GM12878 (cell line): Measurements from ENCODE around the gene SIDT1. TPM values are rescaled to one million over a fixed set of nuclear protein-coding genes. Genes with fewer than 3 reads are reported as not detected.

ENCODE experiments used
- ATAC-seq: fragments of 200-7000 bp; cut with Tn5 transposase; 3 replicates; pipeline ENCODE4 v1.9.1; 2020; ENCODE audit warnings: mild to moderate bottlenecking, moderate library complexity
- BruUV-seq: library from RNA; stranded (reverse); fragments of 400-500 nt; replicated peaks from 2 replicates; lab custom pipeline; 2021; lab: Mats Ljungman, UMichigan
- CTCF ChIA-PET: fragments of 300-600 bp; sonication (Branson Sonifier 250); formaldehyde crosslinking; extraction: SDS; loops from one replicate; lab custom pipeline; 2021; ENCODE audit warnings: inconsistent platforms; lab: Yijun Ruan, JAX
- POLR2A ChIA-PET: fragments of 350-600 bp; formaldehyde crosslinking; extraction: SDS; loops from one replicate; lab custom pipeline; 2021; ENCODE audit warnings: inconsistent platforms; lab: Charles Lee
- RAD21 ChIA-PET: fragments of 300-600 bp; sonication (Branson Sonifier 250); formaldehyde crosslinking; loops from one replicate; lab custom pipeline; 2023; ENCODE audit warnings: antibody characterized with exemption; ENCODE audit not compliant: unreplicated experiment; lab: Charles Lee
- SMC1A ChIA-PET: fragments of 300-600 bp; sonication (Branson Sonifier 250); formaldehyde crosslinking; loops from one replicate; lab custom pipeline; 2023; ENCODE audit not compliant: unreplicated experiment, uncharacterized antibody; lab: Charles Lee
- DNase-seq: peaks from one replicate; pipeline ENCODE4 v3.0.0-alpha.2; 2011; ENCODE audit warnings: low read depth, low spot score
- FAIRE-seq: peaks from 3 replicates; lab custom pipeline; 2011; peaks lifted over from hg19 to GRCh38; lab: Jason Lieb, UNC
- H2AFZ ChIP-seq: 2 replicates; pipeline ENCODE4 v1.6.0; 2011; ENCODE audit warnings: low read depth, low read length, control low read depth; ENCODE audit not compliant: control insufficient read depth
- H3K27ac ChIP-seq: 2 replicates; pipeline ENCODE4 v1.5.1; 2011; ENCODE audit warnings: control low read depth; ENCODE audit not compliant: control insufficient read depth, insufficient read depth
- H3K27me3 ChIP-seq, 2 experiments: replicated peaks in 1 of 2; 2 replicates each; pipeline versions ENCODE4 v1.6.0 to v1.6.1; 2011; ENCODE audit warnings: low read length in 1 of 2; ENCODE audit not compliant: control insufficient read depth in 2 of 2, insufficient read depth in 2 of 2
- H3K36me3 ChIP-seq, 2 experiments: 2 replicates each; pipeline ENCODE4 v1.5.1; 2011; ENCODE audit warnings: low read length in 1 of 2; ENCODE audit not compliant: control insufficient read depth in 2 of 2, insufficient read depth in 2 of 2
- H3K4me1 ChIP-seq: 2 replicates; pipeline ENCODE4 v1.6.1; 2011; ENCODE audit warnings: mild to moderate bottlenecking, low read length, moderate library complexity, mixed read lengths; ENCODE audit not compliant: control insufficient read depth, insufficient read depth
- H3K4me2 ChIP-seq: 2 replicates; pipeline ENCODE4 v1.6.0; 2011; ENCODE audit warnings: control low read depth; ENCODE audit not compliant: control insufficient read depth, insufficient read depth
- H3K4me3 ChIP-seq: fragments of 200-600 bp; sonication (generic); 2 replicates; pipeline ENCODE4 v1.5.1; 2016
- H3K79me2 ChIP-seq: 2 replicates; pipeline ENCODE4 v1.6.0; 2011; ENCODE audit warnings: low read length; ENCODE audit not compliant: control insufficient read depth, insufficient read depth
- H3K9ac ChIP-seq: 2 replicates; pipeline ENCODE4 v1.8.0; 2011; ENCODE audit warnings: low read length, control low read depth, mixed read lengths; ENCODE audit not compliant: control insufficient read depth, insufficient read depth
- H3K9me3 ChIP-seq: replicated peaks from 3 replicates; pipeline ENCODE4 v1.5.1; 2011; ENCODE audit warnings: mild to moderate bottlenecking, low read length; ENCODE audit not compliant: control insufficient read depth, insufficient read depth
- H4K20me1 ChIP-seq: 2 replicates; pipeline ENCODE4 v1.6.0; 2011; ENCODE audit not compliant: control insufficient read depth, insufficient read depth
- ATF2 ChIP-seq: IDR thresholded peaks from 2 replicates; pipeline ENCODE4 v1.6.1; 2012; ENCODE audit warnings: low read length, inconsistent platforms
- GATAD2B ChIP-seq: fragments of 450-650 bp; conservative IDR thresholded peaks from 2 replicates; pipeline ENCODE4 v1.6.1; 2017; ENCODE audit warnings: low read depth, mild to moderate bottlenecking, moderate library complexity
- KLF5 ChIP-seq: fragments of 450-650 bp; IDR thresholded peaks from 2 replicates; pipeline ENCODE4 v1.6.1; 2014; ENCODE audit warnings: mild to moderate bottlenecking; ENCODE audit not compliant: partially characterized antibody
- MEF2A ChIP-seq: IDR thresholded peaks from 2 replicates; pipeline ENCODE4 v1.6.1; 2011; ENCODE audit warnings: low read depth, mild to moderate bottlenecking, low read length, moderate library complexity; ENCODE audit not compliant: insufficient read depth
- MEF2B ChIP-seq: fragments of 450-650 bp; IDR thresholded peaks from 2 replicates; pipeline ENCODE4 v1.6.1; 2018; ENCODE audit warnings: mild to moderate bottlenecking, moderate library complexity; ENCODE audit not compliant: partially characterized antibody, poor library complexity, severe bottlenecking
- PAX5 ChIP-seq: IDR thresholded peaks from 2 replicates; pipeline ENCODE4 v1.6.1; 2011; ENCODE audit warnings: low read depth, low read length, borderline replicate concordance
- POLR2AphosphoS5 ChIP-seq: IDR thresholded peaks from 2 replicates; pipeline ENCODE4 v1.6.1; 2011; ENCODE audit warnings: mild to moderate bottlenecking, low read length, inconsistent platforms
- RB1 ChIP-seq: fragments of 450-650 bp; formaldehyde crosslinking; IDR thresholded peaks from 2 replicates; pipeline ENCODE4 v1.6.1; 2017; ENCODE audit warnings: mild to moderate bottlenecking, borderline replicate concordance
- RUNX3 ChIP-seq: IDR thresholded peaks from 2 replicates; pipeline ENCODE4 v1.6.1; 2012; ENCODE audit warnings: low read length, inconsistent platforms
- SIN3A ChIP-seq: IDR thresholded peaks from 2 replicates; pipeline ENCODE4 v1.6.1; 2012; ENCODE audit warnings: low read depth, low read length, improper control_type of control experiment
- SP1 ChIP-seq: IDR thresholded peaks from one replicate; pipeline ENCODE4 v1.6.1; 2011; ENCODE audit warnings: low read depth, low read length
- SREBF2 ChIP-seq: IDR thresholded peaks from 2 replicates; pipeline ENCODE4 v1.6.1; 2012; ENCODE audit warnings: mild to moderate bottlenecking, low read length
- STAT3 ChIP-seq: IDR thresholded peaks from 2 replicates; pipeline ENCODE4 v1.6.1; 2011; ENCODE audit warnings: low read depth, low read length, improper control_type of control experiment
- TCF7 ChIP-seq: IDR thresholded peaks from 2 replicates; pipeline ENCODE4 v1.6.1; 2014; ENCODE audit warnings: antibody characterized with exemption, borderline replicate concordance
- YBX1 ChIP-seq: fragments of 450-650 bp; IDR thresholded peaks from 2 replicates; pipeline ENCODE4 v1.6.1; 2016; ENCODE audit warnings: antibody characterized with exemption
- ZNF207 ChIP-seq: fragments of 450-650 bp; IDR thresholded peaks from 2 replicates; pipeline ENCODE4 v1.6.1; 2014; ENCODE audit warnings: antibody characterized with exemption, mild to moderate bottlenecking, borderline replicate concordance
- WGBS: methylation state at CpG from one replicate; pipeline ENCODE4 v1.1.6; 2016; ENCODE audit warnings: low lambda C conversion rate; ENCODE audit not compliant: insufficient replicate concordance, insufficient coverage; ENCODE audit errors: missing lambda C conversion rate; 5-methylcytosine and 5-hydroxymethylcytosine counted together
- in situ Hi-C: fragments of 300-500 bp; cut with MboI; formaldehyde crosslinking; loops from 9 replicates; pipeline ENCODE4 v1.14.3; 2018; ENCODE audit warnings: mixed read lengths
- intact Hi-C: fragments of 100-400 bp; cut with micrococcal nuclease; formaldehyde crosslinking; loops from one replicate; pipeline ENCODE4 v1.14.2; 2022; ENCODE audit not compliant: unreplicated experiment
- polyA plus RNA-seq, 11 experiments: library from polyadenylated mRNA; depleted of rRNA in 4 of 11; unstranded in 6 of 11; stranded (reverse) in 5 of 11; fragments of >200 nt; fragmentation: Nextera tagmentation in 4 of 11; fragmentation: Illumina TruSeq in 1 of 11; extraction: Ambion mirVana in 4 of 11; extraction: Trizol in 1 of 11; gene quantifications; 1 replicate in 1 of 11; 2 replicates in 10 of 11; pipeline versions ENCODE4 v1.2.1 to v1.2.3, GENCODE V29; 2011 to 2016; ENCODE audit warnings: inconsistent platforms in 2 of 11, missing spikeins in 2 of 11, low read depth in 1 of 11
- total RNA-seq, 4 experiments: library from RNA; depleted of rRNA in 3 of 4; stranded (reverse); fragments of >200 nt in 3 of 4; fragmentation: Illumina TruSeq in 1 of 4; extraction: Trizol in 1 of 4; gene quantifications; 2 replicates each; pipeline versions ENCODE4 v1.2.1 to v1.2.3, GENCODE V29; 2013 to 2021

Gene SIDT1
- total and polyA plus RNA-seq, 10 of the 15 experiments (the other 5 are each of a cell fraction or from before 2014, with no cell fraction given) = 3.0 to 45.0 (median 26.6) TPM

- H3K79me2 ChIP-seq = peaks cover 51% of the 10 kb centered on the region
- H3K9me3 ChIP-seq = no peaks in the 10 kb centered on the region; the same call in 2 of the 3 replicates
- SMC1A ChIA-PET = interaction anchor here (0.7 to 8.6 kb wide), 13 partner anchors 10 to 85 kb away, joined by 3 to 85 read pairs (median 6); no protein-coding TSS in a partner anchor
- no peak overlapping the region for H3K9ac ChIP-seq
- no peak overlapping the region for H3K4me2 ChIP-seq
- RAD21 ChIA-PET = interaction anchor here (0.7 to 1.7 kb wide), 4 partner anchors 21 to 188 kb away, joined by 3 to 4 read pairs (median 3); no protein-coding TSS in a partner anchor
- no peaks in the 10 kb centered on the region for H4K20me1 ChIP-seq
- in situ Hi-C loops (no loop called here), intact Hi-C loops (no loop called here)
- H3K4me3 ChIP-seq = no peak overlapping the region
- CTCF ChIA-PET = interaction anchor here (1.0 to 9.2 kb wide), 9 partner anchors 10 to 118 kb away, joined by 3 to 102 read pairs (median 8); no protein-coding TSS in a partner anchor
- DNase-seq = no peak
- H3K27ac ChIP-seq = no peak overlapping the region
- no peaks in the 10 kb centered on the region; the same call in 1 of the 2 replicates for H3K4me1 ChIP-seq
- POLR2A ChIA-PET = interaction anchor here (0.9 to 3.6 kb wide), 2 partner anchors 15 to 42 kb away, joined by 3 to 11 read pairs; partner anchors contain the start of gene SPICE1
- no peak overlapping the region for H2AFZ ChIP-seq
- WGBS = 91% methylated on average over 7 of the region's 7 CpGs
- no peak for TF ChIP-seq MEF2B
- no peak for TF ChIP-seq GATAD2B
- no peak for TF ChIP-seq SP1
- no peak for TF ChIP-seq PAX5
- no peak for TF ChIP-seq STAT3
- no peak for TF ChIP-seq SIN3A
- no peak for TF ChIP-seq RUNX3
- TF ChIP-seq POLR2AphosphoS5 = no peak
- TF ChIP-seq ATF2 = no peak
- TF ChIP-seq MEF2A = no peak
- no peak for TF ChIP-seq YBX1
- TF ChIP-seq KLF5 = no peak
- no peak for TF ChIP-seq ZNF207
- TF ChIP-seq SREBF2 = no peak
- no peak for TF ChIP-seq RB1
- no peak for TF ChIP-seq TCF7
- FAIRE-seq = no peak
- peaks cover 0 to 11% of the 10 kb centered on the region in 2 experiments; a peak in 1 of 4 replicates for H3K36me3 ChIP-seq
- BruUV-seq = no TSS peak
- H3K27me3 ChIP-seq = no peaks in the 10 kb centered on the region
- no peak for ATAC-seq
Measured at GRCh38 chr3:113556946-113557335, 24.6 kb downstream of the SIDT1 start.
